Left lung (tissue), 10 donors: ENCODE results near the gene ITPR2. TPM values are rescaled to one million over a fixed set of nuclear protein-coding genes. Genes with fewer than 3 reads are reported as not detected.
"Not testable (repeated sequence)": the region's sequence is repeated elsewhere in the genome, so short reads cannot be mapped to it uniquely, and the experiment has no call there.

Experiments used
- ATAC-seq: fragments of 200-7000 bp; cut with Tn5 transposase; one replicate; pipeline ENCODE4 v1.9.1; 2020; ENCODE audit warnings: moderate library complexity
- DNase-seq, 4 donors: peaks; one replicate each; pipeline ENCODE4 v3.0.0-alpha.2; 2013 to 2020
- H3K27ac ChIP-seq, 2 donors: fragments of 200-600 bp; sonication (generic) in 1 of 2; one replicate each; pipeline versions ENCODE4 v1.5.0 to v1.8.0; 2020 to 2021
- H3K27me3 ChIP-seq, 2 donors: fragments of 200-600 bp; sonication (generic) in 1 of 2; one replicate each; pipeline versions ENCODE4 v1.5.0 to v1.8.0; 2020 to 2021
- H3K36me3 ChIP-seq, 2 donors: fragments of 200-600 bp; sonication (generic) in 1 of 2; one replicate each; pipeline versions ENCODE4 v1.5.0 to v1.8.0; 2020 to 2021
- H3K4me1 ChIP-seq, 2 donors: fragments of 200-600 bp; one replicate each; pipeline ENCODE4 v1.8.0; 2021
- H3K4me3 ChIP-seq, 2 donors: fragments of 200-600 bp; sonication (generic) in 1 of 2; one replicate each; pipeline versions ENCODE4 v1.5.0 to v1.8.0; 2020 to 2021; ENCODE audit warnings: mild to moderate bottlenecking in 1 of 2
- H3K9me3 ChIP-seq, 2 donors: fragments of 200-600 bp; sonication (generic) in 1 of 2; one replicate each; pipeline versions ENCODE4 v1.5.0 to v1.8.0; 2020 to 2021
- CTCF ChIP-seq, 2 donors: fragments of 200-600 bp; sonication (generic) in 1 of 2; IDR thresholded peaks; one replicate each; pipeline versions ENCODE4 v1.5.0 to v1.8.0; 2021; ENCODE audit warnings: antibody characterized with exemption in 2 of 2
- intact Hi-C, 2 donors: fragments of 100-400 bp; cut with DNase I; formaldehyde crosslinking; loops; one replicate each; pipeline versions ENCODE4 v1.11.2 to v1.14.2; 2022
- polyA plus RNA-seq, 6 donors: library from polyadenylated mRNA; unstranded; fragments of 120-200 nt; gene quantifications; one replicate each; pipeline ENCODE4 v1.2.1, GENCODE V29; 2013; ENCODE audit not compliant: insufficient read length in 6 of 6
- total RNA-seq, 2 donors: library from RNA; stranded (reverse); fragmentation: NEBNext Ultra II Directional; extraction: Animal tissue kit (Norgen Biotek cat#: 25700); gene quantifications; one replicate each; pipeline ENCODE4 v1.2.1, GENCODE V29; 2021
- donor health status: DM: no; HTN: yes; CAD: no.
- donor health status: DM: no; HTN: no; CAD: no.

Gene ITPR2
- total and polyA plus RNA-seq, 8 donors, result 5.5 to 67.8 (median 7.5) TPM

- DNase-seq (no peak), ATAC-seq (no peak)
- Histone ChIP-seq H3K4me1 (no peaks in the 10 kb centered on the region), H3K36me3 (peaks cover 0 to 5% of the 10 kb centered on the region in 2 donors), H3K9me3 (no peaks in the 10 kb centered on the region), H3K27me3 (no peaks in the 10 kb centered on the region), H3K4me3 (no peak overlapping the region), H3K27ac (no peak overlapping the region)
- intact Hi-C loops, result no loop called here
- TF ChIP-seq CTCF (IDR thresholded peaks at IDR 0.05), result no peak
Measured at GRCh38 chr12:26610774-26611173, 222.2 kb downstream of the ITPR2 start.

- Histone ChIP-seq H3K4me1 (no peaks in the 10 kb centered on the region), H3K9me3 (no peaks in the 10 kb centered on the region), H3K27me3 (no peaks in the 10 kb centered on the region), H3K4me3 (no peak overlapping the region), H3K27ac (no peak overlapping the region), H3K36me3 (peaks cover 0 to 5% of the 10 kb centered on the region in 2 donors)
- TF ChIP-seq CTCF (IDR thresholded peaks at IDR 0.05), result no peak
- no peak for ATAC-seq
- peak in 2 of 4 donors; percentile 77 to 80 for DNase-seq
- intact Hi-C loops, result no loop called here
Measured at GRCh38 chr12:26609986-26610385, 223.0 kb downstream of the ITPR2 start.

GRCh38 chr12:26608706-26609105 is 224.3 kb downstream of the ITPR2 start:
- ATAC-seq (no peak), DNase-seq (no peak)
- intact Hi-C loops, result no loop called here
- Histone ChIP-seq H3K27me3 (no peaks in the 10 kb centered on the region), H3K36me3 (peaks cover 0 to 5% of the 10 kb centered on the region in 2 donors), H3K27ac (no peak overlapping the region), H3K4me3 (no peak overlapping the region), H3K4me1 (no peaks in the 10 kb centered on the region), H3K9me3 (no peaks in the 10 kb centered on the region)
- TF ChIP-seq CTCF (IDR thresholded peaks at IDR 0.05), result no peak

- intact Hi-C loops, result no loop called here
- Histone ChIP-seq H3K4me1 (no peaks in the 10 kb centered on the region), H3K27ac (no peak overlapping the region), H3K4me3 (no peak overlapping the region), H3K27me3 (no peaks in the 10 kb centered on the region), H3K36me3 (peaks cover 0 to 5% of the 10 kb centered on the region in 2 donors), H3K9me3 (no peaks in the 10 kb centered on the region)
- DNase-seq, result peak in 1 of 4 donors; percentile 72
- ATAC-seq, result no peak
- no peak for TF ChIP-seq CTCF (IDR thresholded peaks at IDR 0.05)
Measured at GRCh38 chr12:26608273-26608672, 224.7 kb downstream of the ITPR2 start.

GRCh38 chr12:26606911-26607310 is 226.1 kb downstream of the ITPR2 start:
- ATAC-seq, result no peak
- TF ChIP-seq CTCF (IDR thresholded peaks at IDR 0.05), result no peak
- Histone ChIP-seq H3K4me1 (no peaks in the 10 kb centered on the region), H3K9me3 (no peaks in the 10 kb centered on the region), H3K27me3 (no peaks in the 10 kb centered on the region), H3K27ac (no peak overlapping the region), H3K36me3 (peaks cover 0 to 4% of the 10 kb centered on the region in 2 donors), H3K4me3 (no peak overlapping the region)
- intact Hi-C loops, result no loop called here
- no peak for DNase-seq

GRCh38 chr12:26604813-26605212 is 228.2 kb downstream of the ITPR2 start:
- H3K4me1 ChIP-seq, H3K27ac ChIP-seq, H3K36me3 ChIP-seq, H3K27me3 ChIP-seq, H3K4me3 ChIP-seq, H3K9me3 ChIP-seq, DNase-seq, ATAC-seq, intact Hi-C loops: not testable (repeated sequence)
